ENCODE results near the gene SIRT6.
"Not testable (repeated sequence)": the region's sequence is repeated elsewhere in the genome, so short reads cannot be mapped to it uniquely, and the experiment has no call there.

The SIRT6 gene

DNA sequence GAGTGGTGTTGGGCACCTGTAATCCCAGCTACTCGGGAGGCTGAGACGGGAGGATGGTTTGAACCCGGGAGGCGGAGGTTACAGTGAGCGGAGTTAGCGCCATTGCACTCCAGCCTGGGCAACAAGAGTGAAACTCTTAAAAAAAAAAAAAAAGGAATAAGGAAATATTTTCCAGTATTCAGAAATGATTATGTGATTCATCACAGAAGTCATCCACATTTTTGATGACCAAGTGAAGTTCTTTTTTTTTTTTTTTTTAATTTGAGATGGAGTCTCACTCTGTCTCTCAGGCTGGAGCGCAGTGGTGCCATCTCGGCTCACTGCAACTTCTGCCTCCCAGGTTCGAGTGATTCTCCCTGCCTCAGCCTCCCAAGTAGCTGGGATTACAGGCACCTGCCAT lies 47.0 kb downstream of the SIRT6 start:
- H3K9me3 Mint-ChIP-seq, H3K27me3 Mint-ChIP-seq, H3K4me3 Mint-ChIP-seq, H3K27ac Mint-ChIP-seq, H3K36me3 Mint-ChIP-seq: not testable (repeated sequence)
- peaks cover 11% of the 10 kb centered on the region for H3K4me1 Mint-ChIP-seq

DNA sequence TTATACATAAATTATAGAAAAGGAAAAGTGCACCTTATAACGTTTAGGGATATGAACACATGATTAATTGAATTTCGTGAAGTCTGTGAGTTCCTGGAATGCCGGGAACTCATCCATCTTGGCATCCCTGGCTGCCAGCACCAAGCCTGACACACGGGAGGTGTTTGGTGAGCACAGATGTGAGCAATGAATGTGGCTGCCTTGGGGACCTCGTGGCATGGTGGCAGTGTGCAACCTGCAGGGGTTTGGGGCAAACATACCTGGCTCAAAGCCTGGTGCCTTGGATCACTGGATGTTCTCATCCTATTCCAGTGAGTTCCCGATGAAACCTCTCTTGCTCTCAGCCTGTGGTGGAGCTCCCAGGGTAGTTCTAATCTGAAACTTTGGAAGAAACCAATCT lies 48.0 kb downstream of the SIRT6 start:
- peaks cover under 1% of the 10 kb centered on the region for H3K4me1 Mint-ChIP-seq
- no peaks in the 10 kb centered on the region for H3K9me3 Mint-ChIP-seq
- H3K36me3 Mint-ChIP-seq = no peaks in the 10 kb centered on the region
- H3K27me3 Mint-ChIP-seq = no peaks in the 10 kb centered on the region
- no peak overlapping the region for H3K27ac Mint-ChIP-seq
- no peak overlapping the region for H3K4me3 Mint-ChIP-seq

DNA sequence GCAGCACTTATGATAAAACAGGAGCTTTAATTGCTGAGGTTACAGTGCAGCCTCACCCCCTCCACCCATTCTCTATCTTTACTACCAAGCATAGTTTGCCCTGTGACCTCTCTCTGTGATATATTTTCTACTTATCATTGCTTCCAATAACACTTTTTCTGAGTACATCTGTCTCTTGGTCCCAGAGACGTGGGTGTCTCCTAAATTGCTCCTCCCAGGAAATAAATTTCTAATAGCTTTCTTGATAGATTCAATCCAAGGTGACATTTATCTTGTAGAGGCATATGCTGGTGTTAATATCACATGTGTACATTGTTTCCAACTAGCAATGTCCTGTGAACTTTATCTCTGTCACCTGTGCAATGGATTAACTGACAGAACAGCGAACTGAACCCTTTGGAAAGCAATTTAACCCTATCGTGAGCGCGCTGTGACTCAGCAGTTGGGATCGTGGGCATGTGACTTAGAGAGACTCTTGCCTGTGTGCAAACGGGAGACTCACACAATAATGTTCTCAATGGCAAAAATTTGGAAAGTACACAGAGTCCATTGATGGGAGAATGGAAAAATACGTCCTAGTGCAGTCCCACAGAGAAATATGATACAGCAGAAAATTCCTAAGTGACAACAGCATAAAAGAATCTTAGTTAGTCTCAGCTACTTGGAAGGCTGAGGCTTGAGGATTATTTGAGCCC lies 51.5 kb downstream of the SIRT6 start:
- Mint-ChIP-seq H3K27ac (no peak overlapping the region), H3K4me1 (no peaks in the 10 kb centered on the region), H3K4me3 (no peak overlapping the region), H3K36me3 (no peaks in the 10 kb centered on the region), H3K9me3 (no peaks in the 10 kb centered on the region), H3K27me3 (no peaks in the 10 kb centered on the region)

DNA sequence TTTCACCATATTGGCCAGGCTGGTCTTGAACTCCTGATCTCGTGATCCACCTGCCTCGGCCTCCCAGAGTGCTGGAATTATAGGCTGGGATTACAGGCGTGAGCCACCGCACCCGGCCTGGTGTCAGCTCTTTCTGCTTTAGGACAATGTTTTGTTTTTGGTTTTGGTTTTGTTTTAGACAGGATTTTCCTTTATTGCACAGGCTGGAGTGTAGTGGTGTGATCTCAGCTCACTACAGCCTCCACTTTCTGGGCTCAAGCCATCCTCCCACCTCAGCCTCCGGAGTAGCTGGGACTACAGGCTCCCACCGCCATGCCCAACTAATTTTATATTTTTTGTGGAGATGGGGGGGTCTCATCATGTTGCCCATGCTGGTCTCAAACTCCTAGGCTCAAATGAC lies 53.3 kb downstream of the SIRT6 start:
- not testable (repeated sequence) for H3K36me3 Mint-ChIP-seq, H3K27me3 Mint-ChIP-seq, H3K9me3 Mint-ChIP-seq, H3K4me3 Mint-ChIP-seq, H3K4me1 Mint-ChIP-seq, H3K27ac Mint-ChIP-seq

DNA sequence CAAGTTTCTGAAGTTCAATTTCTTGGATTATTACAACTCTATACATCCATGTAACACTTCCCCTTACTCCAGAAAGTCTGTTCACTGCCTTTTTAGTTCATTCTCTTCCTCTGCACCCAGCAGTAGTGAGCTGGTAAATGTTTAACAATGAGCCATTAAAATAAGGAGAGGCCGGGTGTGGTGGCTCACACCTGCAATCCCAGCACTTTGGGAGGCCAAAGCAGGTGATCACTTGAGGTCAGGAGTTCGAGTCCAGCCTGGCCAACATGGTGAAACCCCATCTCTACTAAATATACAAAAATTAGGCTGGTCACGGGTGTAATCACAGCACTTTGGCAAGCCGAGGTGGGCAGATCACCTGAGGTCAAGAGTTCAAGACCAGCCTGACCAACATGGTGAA lies 55.0 kb downstream of the SIRT6 start:
- H3K4me1 Mint-ChIP-seq = peaks cover 14% of the 10 kb centered on the region
- H3K4me3 Mint-ChIP-seq, H3K36me3 Mint-ChIP-seq, H3K9me3 Mint-ChIP-seq, H3K27me3 Mint-ChIP-seq, H3K27ac Mint-ChIP-seq: not testable (repeated sequence)

DNA sequence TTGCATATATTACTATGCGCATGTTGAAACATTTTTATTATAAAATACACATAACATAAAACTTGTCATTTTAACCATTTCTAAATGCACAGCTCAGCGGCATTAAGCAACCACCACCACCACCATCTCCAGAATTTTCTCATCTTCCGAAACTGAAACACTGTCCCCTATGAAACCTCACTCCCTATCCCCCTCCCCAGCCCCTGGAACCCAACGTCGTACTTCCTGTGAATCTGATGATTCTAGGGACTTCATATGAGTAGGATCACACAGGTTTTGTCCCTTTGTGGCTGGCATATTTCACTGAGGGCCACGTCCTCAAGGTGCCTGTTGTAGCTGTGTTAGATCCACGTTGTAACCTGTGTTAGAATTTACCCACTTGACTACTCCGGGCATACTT lies 57.7 kb downstream of the SIRT6 start:
- peak overlapping the region; percentile 9 for H3K27ac Mint-ChIP-seq

More for the DNA sequence above, 57.7 kb downstream of the SIRT6 start:
- H3K4me1 Mint-ChIP-seq = peaks cover 26% of the 10 kb centered on the region
- no peaks in the 10 kb centered on the region for H3K36me3 Mint-ChIP-seq
- no peaks in the 10 kb centered on the region for H3K9me3 Mint-ChIP-seq
- H3K27me3 Mint-ChIP-seq = no peaks in the 10 kb centered on the region
- H3K4me3 Mint-ChIP-seq = peak overlapping the region; percentile 70

Data from activated naive CD4-positive, alpha-beta T cell treated with anti-CD3 and anti-CD28 coated beads, Interleukin-2, amount 50 U/mL, for 24 hours (primary cell).